LNCAP (cell line): ENCODE results near the gene HLA-DQA2.

Source experiments
- CTCF ChIP-seq: fragments of 450-650 bp; IDR thresholded peaks from 2 replicates; pipeline ENCODE4 v1.5.1; 2017; ENCODE audit warnings: mild to moderate bottlenecking

HLA-DQA2 gene

GRCh38 chr6:32785781-32786533 is 44.8 kb downstream of the HLA-DQA2 start:
- TF ChIP-seq CTCF, result peak; percentile 62

DNA sequence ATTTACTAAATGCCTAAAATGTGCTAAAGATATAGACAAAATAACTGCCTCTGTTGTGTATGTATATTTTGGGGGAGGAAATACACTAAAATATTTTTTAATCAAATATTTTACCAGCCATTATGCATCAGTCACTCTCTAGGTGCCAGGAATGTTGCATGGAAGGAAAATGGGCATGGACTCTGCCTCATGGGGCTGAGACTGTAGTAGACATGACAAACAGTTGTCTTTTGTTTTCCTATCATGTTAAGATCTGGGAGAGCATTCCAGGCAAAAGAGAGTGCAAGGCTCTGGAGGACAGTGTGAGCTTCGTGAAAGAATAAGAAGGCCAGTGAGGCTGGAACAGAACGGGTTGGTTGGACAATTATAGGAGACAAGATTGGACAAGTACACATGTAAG is 49.1 kb downstream of the HLA-DQA2 start:
- no peak for TF ChIP-seq CTCF

- TF ChIP-seq CTCF, result no peak
Measured at GRCh38 chr6:32792901-32793435, 51.8 kb downstream of the HLA-DQA2 start.

- no peak for TF ChIP-seq CTCF
Measured at GRCh38 chr6:32794510-32794909, 53.3 kb downstream of the HLA-DQA2 start.
